Tibial artery (tissue), 4 donors: ENCODE results near the gene ACTN1.

Source experiments
- DNase-seq, 2 donors: peaks; one replicate each; pipeline ENCODE4 v3.0.0-alpha.2; 2019
- H3K27ac ChIP-seq, 2 donors: fragments of 200-600 bp; sonication (generic) in 1 of 2; 1 replicate in 1 of 2; 2 replicates in 1 of 2; pipeline ENCODE4 v1.5.1; 2018 to 2019; ENCODE audit warnings: mild to moderate bottlenecking in 1 of 2
- H3K27me3 ChIP-seq, 2 donors: fragments of 200-600 bp; sonication (generic) in 1 of 2; one replicate each; pipeline versions ENCODE4 v1.5.1 to v1.6.0; 2016 to 2019
- H3K36me3 ChIP-seq, 3 donors: fragments of 200-600 bp; sonication (generic) in 2 of 3; one replicate each; pipeline ENCODE4 v1.5.1; 2016 to 2019; ENCODE audit warnings: mild to moderate bottlenecking in 2 of 3
- H3K4me1 ChIP-seq, 4 donors: fragments of 200-600 bp; sonication (generic) in 2 of 4; 1 replicate in 3 of 4; 2 replicates in 1 of 4; pipeline ENCODE4 v1.5.1; 2016 to 2019
- H3K4me3 ChIP-seq, 2 donors: fragments of 200-600 bp; sonication (generic) in 1 of 2; 1 replicate in 1 of 2; 2 replicates in 1 of 2; pipeline ENCODE4 v1.5.1; 2018 to 2019; ENCODE audit warnings: mild to moderate bottlenecking in 2 of 2
- H3K9me3 ChIP-seq, 3 donors: fragments of 200-600 bp; sonication (generic) in 1 of 3; one replicate each; pipeline ENCODE4 v1.5.1; 2016 to 2019
- intact Hi-C: fragments of 100-400 bp; cut with DNase I; formaldehyde crosslinking; loops from one replicate; pipeline ENCODE4 v1.15.0; 2023; ENCODE audit warnings: low total_unique reads
- TF ChIP-seq, protein P1 (sequence below), 2 experiments: fragments of 200-600 bp in 1 of 2; fragments of 450-650 bp in 1 of 2; IDR thresholded peaks; one replicate each; pipeline ENCODE4 v1.5.1; 2017 to 2019; ENCODE audit warnings: antibody characterized with exemption in 2 of 2, mild to moderate bottlenecking in 1 of 2, moderate library complexity in 1 of 2

Gene ACTN1

DNA sequence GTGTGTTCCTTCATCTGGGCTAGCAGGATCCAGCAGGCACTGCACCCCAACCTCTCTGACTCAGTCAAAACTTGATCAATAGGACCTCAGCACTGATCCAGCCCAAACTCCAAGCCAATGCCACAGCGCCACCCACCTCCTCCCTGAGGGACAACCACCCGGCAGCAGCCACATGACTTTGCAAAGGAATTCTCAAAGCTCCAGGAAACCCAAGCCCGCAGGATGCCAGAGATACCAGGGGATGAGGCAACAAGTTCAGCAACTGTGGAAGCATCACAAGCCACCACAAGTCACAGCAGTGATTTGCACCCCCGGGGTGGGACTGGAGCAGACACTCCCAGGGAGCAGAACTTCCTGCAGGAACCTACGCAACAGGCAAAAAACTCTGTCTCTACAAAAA is 37.3 kb downstream of the ACTN1 start:
- H3K9me3 ChIP-seq = no peaks in the 10 kb centered on the region
- no peaks in the 10 kb centered on the region for H3K27me3 ChIP-seq
- no peak overlapping the region for H3K4me3 ChIP-seq
- intact Hi-C loops = loop anchor here (5.0 kb wide), 1 partner anchor 35 kb away; the partner anchor contains the start of gene ACTN1
- TF ChIP-seq, protein P1, sequence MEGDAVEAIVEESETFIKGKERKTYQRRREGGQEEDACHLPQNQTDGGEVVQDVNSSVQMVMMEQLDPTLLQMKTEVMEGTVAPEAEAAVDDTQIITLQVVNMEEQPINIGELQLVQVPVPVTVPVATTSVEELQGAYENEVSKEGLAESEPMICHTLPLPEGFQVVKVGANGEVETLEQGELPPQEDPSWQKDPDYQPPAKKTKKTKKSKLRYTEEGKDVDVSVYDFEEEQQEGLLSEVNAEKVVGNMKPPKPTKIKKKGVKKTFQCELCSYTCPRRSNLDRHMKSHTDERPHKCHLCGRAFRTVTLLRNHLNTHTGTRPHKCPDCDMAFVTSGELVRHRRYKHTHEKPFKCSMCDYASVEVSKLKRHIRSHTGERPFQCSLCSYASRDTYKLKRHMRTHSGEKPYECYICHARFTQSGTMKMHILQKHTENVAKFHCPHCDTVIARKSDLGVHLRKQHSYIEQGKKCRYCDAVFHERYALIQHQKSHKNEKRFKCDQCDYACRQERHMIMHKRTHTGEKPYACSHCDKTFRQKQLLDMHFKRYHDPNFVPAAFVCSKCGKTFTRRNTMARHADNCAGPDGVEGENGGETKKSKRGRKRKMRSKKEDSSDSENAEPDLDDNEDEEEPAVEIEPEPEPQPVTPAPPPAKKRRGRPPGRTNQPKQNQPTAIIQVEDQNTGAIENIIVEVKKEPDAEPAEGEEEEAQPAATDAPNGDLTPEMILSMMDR (IDR thresholded peaks at IDR 0.05) = peak; percentile 67 to 70
- DNase-seq = peak; percentile 62 to 95
- H3K4me1 ChIP-seq = peaks cover 25 to 100% (median 97%) of the 10 kb centered on the region in 4 donors
- H3K27ac ChIP-seq = peak overlapping the region; percentile 97 to 100
- H3K36me3 ChIP-seq = no peaks in the 10 kb centered on the region

DNA sequence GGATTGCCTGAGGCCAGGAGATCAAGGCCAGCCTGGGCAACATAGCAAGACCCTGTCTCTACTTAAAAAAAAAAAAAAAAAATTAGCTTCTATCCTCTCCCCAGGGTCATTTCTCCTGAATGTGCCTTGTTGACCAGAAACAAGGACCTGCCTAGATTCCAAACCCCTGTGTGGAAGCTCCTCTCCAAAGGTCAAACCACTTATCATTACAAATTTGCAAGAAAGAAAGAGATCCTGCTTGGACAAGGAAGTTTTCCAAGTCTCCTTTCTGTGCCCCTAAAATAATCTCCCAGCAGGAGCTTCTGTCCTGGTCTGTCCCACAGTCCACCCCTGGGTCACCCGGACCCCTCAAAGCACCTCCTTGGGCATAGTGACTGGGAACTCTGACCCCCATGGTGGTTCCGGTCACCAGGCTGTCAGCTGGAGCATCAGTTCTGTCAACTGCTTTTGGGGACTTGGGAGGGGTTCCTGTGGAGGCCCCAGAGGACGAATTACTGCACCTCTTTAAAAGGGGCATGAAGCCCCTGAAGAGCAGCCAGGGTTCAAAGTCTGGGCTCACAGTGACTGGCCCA is 38.4 kb downstream of the ACTN1 start:
- no peak for DNase-seq
- Histone ChIP-seq H3K9me3 (no peaks in the 10 kb centered on the region), H3K36me3 (no peaks in the 10 kb centered on the region), H3K4me1 (peaks cover 21 to 100% (median 97%) of the 10 kb centered on the region in 4 donors), H3K4me3 (no peak overlapping the region), H3K27me3 (no peaks in the 10 kb centered on the region), H3K27ac (peak overlapping the region; percentile 97 to 100)
- intact Hi-C loops = loop anchor here (5.0 kb wide), 1 partner anchor 37 kb away; the partner anchor contains the start of gene ACTN1
- TF ChIP-seq, protein P1 (IDR thresholded peaks at IDR 0.05) = no peak

DNA sequence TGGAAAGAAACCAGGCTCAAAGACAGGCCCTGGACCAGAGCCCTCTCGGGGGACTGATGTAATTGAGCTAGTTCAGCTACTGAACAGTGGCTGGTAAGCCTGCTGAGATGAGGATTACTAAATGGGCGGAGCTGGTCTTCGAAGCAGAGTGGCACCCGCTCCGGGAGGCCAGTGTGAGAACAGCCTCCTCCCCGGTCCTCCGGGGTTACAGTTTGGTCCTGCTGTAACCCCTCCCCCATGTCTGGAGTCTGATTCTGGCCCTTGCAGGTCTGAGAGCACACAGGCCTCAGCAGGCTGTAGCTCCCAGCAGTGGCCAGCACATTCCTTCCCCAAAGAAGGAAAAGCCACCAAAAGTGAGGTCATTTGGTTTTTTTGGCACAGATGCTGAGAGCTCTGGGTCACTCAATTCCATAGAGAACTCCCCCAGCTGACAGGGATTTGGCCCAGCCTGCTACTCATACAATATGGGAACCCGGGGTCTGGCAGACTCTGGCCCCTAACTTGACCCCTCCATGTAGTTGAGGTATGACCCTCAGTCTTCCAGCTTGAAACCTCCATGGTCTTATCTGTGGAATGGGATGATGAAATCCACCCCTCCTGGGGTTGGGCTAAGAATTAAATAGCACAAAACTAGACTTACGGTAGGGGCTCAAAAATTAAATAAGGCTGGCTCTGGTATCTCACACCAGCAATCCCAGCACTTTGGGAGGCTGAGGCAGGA is 39.0 kb downstream of the ACTN1 start:
- intact Hi-C loops = loop anchor here (5.0 kb wide), 1 partner anchor 37 kb away; the partner anchor contains the start of gene ACTN1
- peak; percentile 85 to 98 for DNase-seq
- H3K9me3 ChIP-seq = no peaks in the 10 kb centered on the region
- TF ChIP-seq, protein P1 (IDR thresholded peaks at IDR 0.05) = peak in 1 of 2 experiments; percentile 11
- H3K27me3 ChIP-seq = no peaks in the 10 kb centered on the region
- no peaks in the 10 kb centered on the region for H3K36me3 ChIP-seq
- H3K27ac ChIP-seq = peak overlapping the region; percentile 97 to 100
- peaks cover 21 to 98% (median 97%) of the 10 kb centered on the region in 4 donors for H3K4me1 ChIP-seq
- no peak overlapping the region for H3K4me3 ChIP-seq

DNA sequence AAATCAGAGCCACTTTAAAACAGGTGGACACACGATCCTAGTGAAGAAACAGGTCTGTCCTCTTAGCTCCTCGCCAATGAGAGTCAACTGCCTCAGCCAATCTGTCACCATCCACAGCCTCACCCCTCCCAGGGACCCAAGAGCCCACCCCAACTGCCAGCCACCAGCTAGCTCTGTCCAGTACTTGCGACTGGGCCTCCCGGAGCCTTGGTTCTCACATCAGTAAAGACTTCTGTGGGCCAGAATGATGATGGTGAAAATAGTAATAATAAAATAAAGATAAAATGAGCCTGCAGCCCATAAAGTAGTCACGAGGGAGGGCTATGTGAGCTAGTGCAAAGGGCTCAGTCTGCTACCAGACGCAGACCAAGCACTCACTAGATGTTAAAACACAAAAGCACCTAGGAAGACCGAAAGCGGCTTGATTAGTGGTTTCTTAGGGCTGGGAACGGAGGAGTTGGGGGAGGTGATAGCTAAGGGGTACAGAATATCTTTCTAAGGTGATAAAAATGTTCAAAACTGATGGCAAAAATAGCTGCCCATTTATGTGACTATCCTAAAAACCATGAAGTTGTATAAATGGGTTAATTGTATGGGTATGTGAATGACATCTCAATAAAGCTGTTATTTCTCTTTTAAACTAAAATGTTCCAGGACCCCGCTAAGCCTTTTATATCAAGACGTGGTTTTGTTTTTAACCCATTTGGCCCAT is 39.8 kb downstream of the ACTN1 start:
- no peaks in the 10 kb centered on the region for H3K9me3 ChIP-seq
- no peaks in the 10 kb centered on the region for H3K36me3 ChIP-seq
- no peak for DNase-seq
- H3K4me1 ChIP-seq = peaks cover 19 to 98% (median 97%) of the 10 kb centered on the region in 4 donors
- intact Hi-C loops = no loop called here
- no peaks in the 10 kb centered on the region for H3K27me3 ChIP-seq
- TF ChIP-seq, protein P1 (IDR thresholded peaks at IDR 0.05) = no peak
- H3K4me3 ChIP-seq = peak overlapping the region in 1 of 2 donors; percentile 4
- peak overlapping the region; percentile 97 to 100 for H3K27ac ChIP-seq

DNA sequence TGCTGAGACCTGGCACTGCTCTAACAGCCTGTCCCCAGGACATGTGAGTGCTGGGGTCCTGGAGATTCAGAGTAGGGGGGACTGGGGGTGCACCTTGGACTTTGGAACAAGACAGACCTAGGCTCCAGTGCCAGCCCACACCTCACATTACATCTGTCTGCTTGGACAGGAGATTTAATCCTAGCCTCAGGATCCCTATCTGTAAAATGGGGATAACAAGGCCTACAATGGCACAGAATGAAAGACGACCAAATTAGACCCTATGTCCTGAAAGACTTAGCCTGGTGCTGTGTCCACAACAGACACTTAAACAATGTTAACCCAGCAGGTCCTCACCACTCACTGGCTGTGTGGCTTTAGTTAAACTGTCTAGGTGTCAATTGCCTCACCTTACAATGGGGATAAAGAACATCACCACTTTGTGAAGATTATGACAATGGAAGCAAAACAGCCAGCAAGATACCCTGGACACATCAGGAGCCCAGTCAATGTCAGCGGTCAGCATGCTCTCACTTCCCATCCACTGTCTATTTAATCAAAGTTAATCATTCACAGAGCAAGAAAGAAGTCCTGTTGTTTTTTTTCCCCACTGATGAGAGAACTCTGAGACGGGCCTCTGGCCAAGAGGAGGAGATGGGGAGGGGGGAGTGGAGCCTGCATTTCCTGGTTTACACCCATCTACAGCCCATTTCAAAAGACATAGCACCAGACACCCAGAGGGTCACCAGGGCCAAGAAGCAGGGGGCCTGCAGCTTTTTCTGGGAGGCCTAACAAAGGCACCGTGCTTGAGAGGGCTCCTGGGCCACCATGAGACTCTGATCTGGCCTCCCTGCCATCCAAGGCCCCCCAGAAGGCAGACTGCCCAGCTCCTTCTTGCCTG is 40.6 kb downstream of the ACTN1 start:
- intact Hi-C loops = no loop called here
- no peak for DNase-seq
- H3K27ac ChIP-seq = peak overlapping the region; percentile 97 to 100
- TF ChIP-seq, protein P1 (IDR thresholded peaks at IDR 0.05) = no peak
- peaks cover 12 to 98% (median 95%) of the 10 kb centered on the region in 4 donors for H3K4me1 ChIP-seq
- H3K36me3 ChIP-seq = no peaks in the 10 kb centered on the region
- H3K4me3 ChIP-seq = peak overlapping the region in 1 of 2 donors; percentile 4
- no peaks in the 10 kb centered on the region for H3K9me3 ChIP-seq
- no peaks in the 10 kb centered on the region for H3K27me3 ChIP-seq
